ENCODE data around the gene CCHCR1. TPM values are rescaled to one million over a fixed set of nuclear protein-coding genes. Genes with fewer than 3 reads are reported as not detected.
A peak's percentile ranks its signal among the peaks of the same experiment; 100 is the strongest.

Gene CCHCR1
- total RNA-seq, 1 experiment from 2014 or later: 31.3 TPM

DNA sequence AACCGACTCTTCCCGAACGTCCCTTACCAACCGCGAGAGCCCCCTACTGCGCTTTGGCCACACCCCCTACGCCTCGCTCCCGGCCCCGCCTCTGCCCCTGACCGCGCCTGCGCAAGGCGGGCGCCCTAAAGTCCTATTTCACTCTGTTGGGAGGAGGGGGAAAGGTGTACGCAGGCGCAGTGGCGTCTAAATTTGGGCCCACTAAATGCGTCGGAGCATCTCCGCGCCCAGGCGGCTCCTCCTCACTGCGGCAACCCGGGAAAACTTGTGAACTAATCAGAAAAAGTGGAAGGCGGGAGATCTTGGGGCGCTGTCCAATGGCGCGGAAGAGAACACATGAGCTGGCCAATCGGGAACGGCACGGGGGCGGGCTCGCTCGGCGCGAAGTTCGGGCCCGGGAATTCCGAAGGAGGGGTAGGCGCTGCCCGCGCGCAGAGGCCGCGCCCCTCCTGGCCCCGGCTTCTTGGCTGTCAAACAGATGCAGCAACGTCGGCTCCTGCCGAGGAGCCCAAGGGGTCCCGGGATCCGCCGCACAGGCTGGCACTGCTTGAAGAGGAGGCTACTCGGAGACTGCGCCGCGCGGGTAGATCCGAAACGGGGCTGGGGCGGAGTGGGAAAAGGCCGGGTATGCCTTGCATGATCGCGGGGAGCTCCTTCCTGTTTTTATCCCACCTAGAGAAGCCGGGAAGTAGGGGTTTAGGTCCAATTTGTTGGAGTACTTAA is 699 bp upstream of the CCHCR1 start, which contains the start of gene TCF19:
Gene TCF19, plus strand, starts transcription at position 450 of the 723 bp plus-strand sequence. CDS start 881 bp downstream, outside the sequence.
- Histone ChIP-seq H3K4me1 (ENCODE audit: insufficient read depth, low read length) (peaks cover 17% of the 10 kb centered on the region), H3K9me2 (replicated peaks; ENCODE audit: low read length) (no peaks in the 10 kb centered on the region), H3K9ac (ENCODE audit: low read length) (peak within 1 kb of the TSS; percentile 89), H2AFZ (ENCODE audit: low read length) (peak within 1 kb of the TSS; percentile 94), H3K79me2 (ENCODE audit: low read length) (peaks cover 37% of the 10 kb centered on the region), H3K27me3 (ENCODE audit: low read length) (no peaks in the 10 kb centered on the region), H3K4me3 (ENCODE audit: low read length) (peak within 1 kb of the TSS; percentile 88), H3K27ac (ENCODE audit: low read length) (peak within 1 kb of the TSS; percentile 4; the same call in 1 of the 2 replicates), H3K4me2 (ENCODE audit: low read length) (peak within 1 kb of the TSS; percentile 95), H4K20me1 (ENCODE audit: low read length) (no peaks in the 10 kb centered on the region), H3F3A (ENCODE audit: low read length, unreplicated experiment) (no peaks in the 10 kb centered on the region), H3K36me3 (ENCODE audit: low read depth, low read length) (peaks cover 18% of the 10 kb centered on the region; the same call in 1 of the 2 replicates), H3K9me3 (ENCODE audit: low read length) (no peaks in the 10 kb centered on the region)
- ChIA-PET CTCF (interaction anchor here (0.8 kb wide), 2 partner anchors 45 to 284 kb away, joined by 3 to 9 read pairs; no protein-coding TSS in a partner anchor), POLR2A (ENCODE audit: unreplicated experiment) (interaction anchor here (0.6 to 1.0 kb wide), 3 partner anchors 19 to 38 kb away, joined by 3 to 5 read pairs (median 4); no protein-coding TSS in a partner anchor)
- DNase-seq (peak; percentile 99), ATAC-seq (peak; percentile 88)
- BruUV-seq (replicated peaks): no TSS peak
- intact Hi-C loops (cut with micrococcal nuclease): loop anchor here (2.0 kb wide), 1 partner anchor 34 kb away; no protein-coding TSS in a partner anchor
- TF ChIP-seq CTCF (conservative IDR thresholded peaks at IDR 0.05; ENCODE audit: low read depth, low read length) (no peak), EZH2phosphoT487 (IDR thresholded peaks at IDR 0.05; ENCODE audit: borderline replicate concordance, low read length) (no peak), EZH2 (IDR thresholded peaks at IDR 0.05; ENCODE audit: low read length, unreplicated experiment) (no peak)

DNA sequence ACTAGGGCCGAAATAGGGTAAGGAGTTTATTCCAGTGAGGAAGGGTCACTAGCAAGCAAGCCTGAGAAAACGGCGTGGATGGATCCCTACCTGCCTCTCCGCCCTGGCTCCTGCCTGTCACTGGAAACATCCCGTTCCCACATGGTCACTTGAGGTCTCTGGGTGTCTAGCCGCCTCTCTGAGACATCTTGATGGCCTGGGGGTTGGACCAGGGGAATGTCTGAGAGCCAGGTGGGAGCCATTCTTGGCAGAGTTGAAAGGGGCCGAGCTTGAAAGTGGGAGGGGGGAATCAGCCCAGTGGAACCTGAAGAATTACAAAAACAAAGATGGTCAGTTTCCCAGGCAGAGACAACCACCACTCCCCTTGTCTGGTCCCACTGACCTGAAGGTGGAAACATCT is 961 bp downstream of the CCHCR1 start:
- no TSS peak for BruUV-seq (replicated peaks)
- 0 out of 2 replicates have a peak, but pooled peaks cover 9% of the 10 kb centered on the region for H3K36me3 ChIP-seq (ENCODE audit: low read depth, low read length)
- TF ChIP-seq CTCF (conservative IDR thresholded peaks at IDR 0.05; ENCODE audit: low read depth, low read length) (no peak), EZH2 (IDR thresholded peaks at IDR 0.05; ENCODE audit: low read length, unreplicated experiment) (no peak)
- H3K9me2 ChIP-seq (replicated peaks; ENCODE audit: low read length): no peaks in the 10 kb centered on the region
- H3K79me2 ChIP-seq (ENCODE audit: low read length): peaks cover 37% of the 10 kb centered on the region
- no peaks in the 10 kb centered on the region for H4K20me1 ChIP-seq (ENCODE audit: low read length)
- POLR2A ChIA-PET (ENCODE audit: unreplicated experiment): no interaction called here
- CTCF ChIA-PET: no interaction called here
- peaks cover 17% of the 10 kb centered on the region for H3K4me1 ChIP-seq (ENCODE audit: insufficient read depth, low read length)
- no peaks in the 10 kb centered on the region for H3K27me3 ChIP-seq (ENCODE audit: low read length)
- intact Hi-C loops (cut with micrococcal nuclease): no loop called here
- peak overlapping the region; percentile 89; the same call in 1 of the 2 replicates for H3K9ac ChIP-seq (ENCODE audit: low read length)
- H3K4me3 ChIP-seq (ENCODE audit: low read length): no peak overlapping the region; the same call in 1 of the 2 replicates
- peak overlapping the region; percentile 95; the same call in 1 of the 2 replicates for H3K4me2 ChIP-seq (ENCODE audit: low read length)
- H3F3A ChIP-seq (ENCODE audit: low read length, unreplicated experiment): no peaks in the 10 kb centered on the region
- no peaks in the 10 kb centered on the region for H3K9me3 ChIP-seq (ENCODE audit: low read length)
- ATAC-seq (no peak), DNase-seq (no peak)
- H2AFZ ChIP-seq (ENCODE audit: low read length): no peak overlapping the region
- no peak overlapping the region for H3K27ac ChIP-seq (ENCODE audit: low read length)

GRCh38 chr6:31154436-31154835 is 3.2 kb downstream of the CCHCR1 start:
- H3K9ac ChIP-seq (ENCODE audit: low read length): no peak overlapping the region
- 0 out of 2 replicates have a peak, but pooled peaks cover 5% of the 10 kb centered on the region for H3K36me3 ChIP-seq (ENCODE audit: low read depth, low read length)
- H4K20me1 ChIP-seq (ENCODE audit: low read length): no peaks in the 10 kb centered on the region
- H3K27me3 ChIP-seq (ENCODE audit: low read length): no peaks in the 10 kb centered on the region
- H3K9me3 ChIP-seq (ENCODE audit: low read length): no peaks in the 10 kb centered on the region
- no peak overlapping the region for H3K4me3 ChIP-seq (ENCODE audit: low read length)
- CTCF ChIA-PET: no interaction called here
- H2AFZ ChIP-seq (ENCODE audit: low read length): no peak overlapping the region
- POLR2A ChIA-PET (ENCODE audit: unreplicated experiment): no interaction called here
- no peaks in the 10 kb centered on the region for H3K9me2 ChIP-seq (replicated peaks; ENCODE audit: low read length)
- H3K4me1 ChIP-seq (ENCODE audit: insufficient read depth, low read length): peaks cover 8% of the 10 kb centered on the region
- peaks cover 20% of the 10 kb centered on the region for H3K79me2 ChIP-seq (ENCODE audit: low read length)
- DNase-seq (no peak), ATAC-seq (no peak)
- no peaks in the 10 kb centered on the region for H3F3A ChIP-seq (ENCODE audit: low read length, unreplicated experiment)
- TF ChIP-seq EZH2phosphoT487 (IDR thresholded peaks at IDR 0.05; ENCODE audit: borderline replicate concordance, low read length) (no peak), CTCF (conservative IDR thresholded peaks at IDR 0.05; ENCODE audit: low read depth, low read length) (no peak), EZH2 (IDR thresholded peaks at IDR 0.05; ENCODE audit: low read length, unreplicated experiment) (no peak)
- intact Hi-C loops (cut with micrococcal nuclease): no loop called here
- no TSS peak for BruUV-seq (replicated peaks)
- H3K4me2 ChIP-seq (ENCODE audit: low read length): no peak overlapping the region
- H3K27ac ChIP-seq (ENCODE audit: low read length): no peak overlapping the region
